H1 (cell line): Measurements from ENCODE around the gene FUT6. TPM values are rescaled to one million over a fixed set of nuclear protein-coding genes. Genes with fewer than 3 reads are reported as not detected.

Experiments
- CTCF ChIA-PET: fragments of 300-600 bp; sonication (Branson Sonifier 250); formaldehyde crosslinking; loops from one replicate; lab custom pipeline; 2021; ENCODE audit not compliant: partially characterized antibody; lab: Charles Lee
- POLR2A ChIA-PET: fragments of 300-600 bp; sonication (Branson Sonifier 250); formaldehyde crosslinking; loops from one replicate; lab custom pipeline; 2021; ENCODE audit warnings: inconsistent platforms; ENCODE audit not compliant: partially characterized antibody; lab: Charles Lee
- DNase-seq, 2 experiments: peaks; one replicate each; pipeline versions ENCODE4 v3.0.0 to v3.0.0-alpha.2; 2010 to 2022; ENCODE audit warnings: low spot score in 2 of 2, low read depth in 1 of 2, mixed read lengths in 1 of 2
- FAIRE-seq: peaks from 2 replicates; lab custom pipeline; 2011; peaks lifted over from hg19 to GRCh38; lab: Jason Lieb, UNC
- H2AFZ ChIP-seq: 2 replicates; pipeline ENCODE4 v1.8.1; 2012; ENCODE audit warnings: low read length, inconsistent platforms
- H2AK5ac ChIP-seq: 2 replicates; pipeline ENCODE4 v1.6.1; 2013; ENCODE audit warnings: low read depth, low read length
- H2BK120ac ChIP-seq: replicated peaks from 2 replicates; pipeline ENCODE3; 2013; ENCODE audit warnings: low read depth, low read length, inconsistent platforms
- H2BK12ac ChIP-seq: 2 replicates; pipeline ENCODE4 v1.6.1; 2013; ENCODE audit warnings: low read depth, low read length
- H2BK15ac ChIP-seq: 2 replicates; pipeline ENCODE4 v1.6.1; 2013; ENCODE audit warnings: low read length
- H2BK20ac ChIP-seq: 2 replicates; pipeline ENCODE4 v1.6.1; 2013; ENCODE audit warnings: low read length
- H2BK5ac ChIP-seq: 2 replicates; pipeline ENCODE4 v1.6.1; 2013; ENCODE audit warnings: low read depth, low read length
- H3K14ac ChIP-seq: 2 replicates; pipeline ENCODE4 v1.6.1; 2013; ENCODE audit warnings: inconsistent platforms; ENCODE audit not compliant: insufficient read length
- H3K18ac ChIP-seq: 2 replicates; pipeline ENCODE4 v1.6.1; 2013; ENCODE audit warnings: low read length; ENCODE audit errors: extremely low read depth
- H3K23ac ChIP-seq: 2 replicates; pipeline ENCODE4 v1.6.1; 2013; ENCODE audit warnings: inconsistent platforms; ENCODE audit not compliant: insufficient read length
- H3K23me2 ChIP-seq: 2 replicates; pipeline ENCODE4 v1.6.1; 2013; ENCODE audit warnings: low read depth, low read length
- H3K27ac ChIP-seq: 2 replicates; pipeline ENCODE4 v1.6.1; 2011; ENCODE audit warnings: low read depth, low read length, inconsistent platforms
- H3K27me3 ChIP-seq, 4 experiments: replicated peaks in 1 of 4; 1 replicate in 1 of 4; 2 replicates in 3 of 4; pipeline versions ENCODE4 v1.6.1 to v1.8.1; 2011 to 2013; ENCODE audit warnings: low read length in 3 of 4, mild to moderate bottlenecking in 3 of 4, inconsistent platforms in 2 of 4, mixed read lengths in 2 of 4, moderate library complexity in 1 of 4; ENCODE audit not compliant: control insufficient read depth in 3 of 4, insufficient read depth in 3 of 4; ENCODE audit errors: extremely low read depth in 1 of 4
- H3K36me3 ChIP-seq, 4 experiments: 2 replicates each; pipeline versions ENCODE4 v1.6.1 to v1.8.1; 2011 to 2013; ENCODE audit warnings: mild to moderate bottlenecking in 4 of 4, low read length in 3 of 4, moderate library complexity in 2 of 4, control low read depth in 1 of 4, inconsistent platforms in 1 of 4; ENCODE audit not compliant: insufficient read depth in 4 of 4, control insufficient read depth in 2 of 4
- H3K4ac ChIP-seq: replicated peaks from 2 replicates; pipeline ENCODE3; 2013; ENCODE audit warnings: low read length, low read depth, mixed read lengths, inconsistent platforms; ENCODE audit not compliant: insufficient read length
- H3K4me1 ChIP-seq, 4 experiments: replicated peaks in 1 of 4; 1 replicate in 1 of 4; 2 replicates in 3 of 4; pipeline versions ENCODE4 v1.6.1 to v1.8.1; 2011 to 2013; ENCODE audit warnings: low read length in 3 of 4, inconsistent platforms in 2 of 4, mixed read lengths in 1 of 4; ENCODE audit not compliant: insufficient read depth in 4 of 4, control insufficient read depth in 3 of 4
- H3K4me2 ChIP-seq, 2 experiments: 2 replicates each; pipeline versions ENCODE4 v1.6.1 to v1.8.1; 2011 to 2013; ENCODE audit warnings: low read depth in 2 of 2, low read length in 2 of 2, control low read depth in 1 of 2, inconsistent platforms in 1 of 2, mild to moderate bottlenecking in 1 of 2; ENCODE audit not compliant: insufficient read depth in 1 of 2
- H3K4me3 ChIP-seq, 4 experiments: fragments of 200-600, 300-600 bp in 1 of 4; sonication (generic), shearing (Covaris generic), sonication (Bioruptor Twin) in 1 of 4; 2 replicates each; pipeline versions ENCODE4 v1.5.1 to v1.8.1; 2011 to 2016; ENCODE audit warnings: low read length in 4 of 4, low read depth in 3 of 4, control low read depth in 2 of 4, inconsistent platforms in 2 of 4, mild to moderate bottlenecking in 2 of 4, mixed read lengths in 1 of 4, moderate library complexity in 1 of 4; ENCODE audit not compliant: insufficient read depth in 2 of 4; ENCODE audit errors: extremely low read depth in 1 of 4
- H3K56ac ChIP-seq: replicated peaks from 2 replicates; pipeline ENCODE3; 2013; ENCODE audit warnings: low read depth, mild to moderate bottlenecking, mixed read lengths, low read length, inconsistent platforms; ENCODE audit not compliant: insufficient read length
- H3K79me1 ChIP-seq: 2 replicates; pipeline ENCODE4 v1.6.1; 2013; ENCODE audit warnings: low read depth, low read length, control low read depth
- H3K79me2 ChIP-seq, 2 experiments: 2 replicates each; pipeline versions ENCODE4 v1.6.1 to v1.8.1; 2012 to 2013; ENCODE audit warnings: low read length in 2 of 2, mild to moderate bottlenecking in 2 of 2, inconsistent platforms in 1 of 2; ENCODE audit not compliant: insufficient read depth in 2 of 2, control insufficient read depth in 1 of 2
- H3K9ac ChIP-seq, 4 experiments: replicated peaks in 1 of 4; 1 replicate in 1 of 4; 2 replicates in 3 of 4; pipeline versions ENCODE4 v1.6.1 to v1.8.1; 2011 to 2013; ENCODE audit warnings: low read depth in 3 of 4, low read length in 3 of 4, control low read depth in 2 of 4, mild to moderate bottlenecking in 2 of 4, moderate library complexity in 2 of 4, inconsistent platforms in 1 of 4; ENCODE audit errors: extremely low read depth in 1 of 4
- H3K9me3 ChIP-seq, 2 experiments: 2 replicates each; pipeline versions ENCODE4 v1.6.1 to v1.8.1; 2012 to 2013; ENCODE audit warnings: mild to moderate bottlenecking in 2 of 2, moderate library complexity in 2 of 2, control low read depth in 1 of 2, inconsistent platforms in 1 of 2, low read depth in 1 of 2, low read length in 1 of 2, mixed read lengths in 1 of 2; ENCODE audit not compliant: insufficient read depth in 2 of 2
- H4K20me1 ChIP-seq, 2 experiments: replicated peaks in 1 of 2; 2 replicates each; pipeline versions ENCODE3 to v1.8.1; 2011 to 2013; ENCODE audit warnings: inconsistent platforms in 2 of 2, low read length in 2 of 2, mild to moderate bottlenecking in 1 of 2; ENCODE audit not compliant: insufficient read depth in 2 of 2, control insufficient read depth in 1 of 2
- H4K5ac ChIP-seq: 2 replicates; pipeline ENCODE4 v1.6.1; 2013; ENCODE audit warnings: low read length, low read depth, mixed read lengths, inconsistent platforms; ENCODE audit not compliant: insufficient read length
- H4K8ac ChIP-seq: 2 replicates; pipeline ENCODE4 v1.8.0; 2013; ENCODE audit warnings: mild to moderate bottlenecking, moderate library complexity, low read length, inconsistent platforms; ENCODE audit not compliant: insufficient read depth; ENCODE audit errors: extremely low read depth
- H4K91ac ChIP-seq: replicated peaks from 2 replicates; pipeline ENCODE3; 2013; ENCODE audit warnings: low read length, mixed read lengths, inconsistent platforms; ENCODE audit not compliant: insufficient read length
- CREB1 ChIP-seq: IDR thresholded peaks from 2 replicates; pipeline ENCODE4 v1.6.1; 2012; ENCODE audit warnings: inconsistent platforms
- EGR1 ChIP-seq: IDR thresholded peaks from 2 replicates; pipeline ENCODE4 v1.6.1; 2011; ENCODE audit warnings: low read depth, low read length, borderline replicate concordance
- EP300 ChIP-seq, 2 experiments: IDR thresholded peaks; 1 replicate in 1 of 2; 2 replicates in 1 of 2; pipeline ENCODE4 v1.6.1; 2011 to 2012; ENCODE audit warnings: low read depth in 2 of 2, low read length in 2 of 2, mild to moderate bottlenecking in 2 of 2, borderline replicate concordance in 1 of 2, inconsistent platforms in 1 of 2, moderate library complexity in 1 of 2
- NRF1 ChIP-seq: IDR thresholded peaks from 2 replicates; pipeline ENCODE4 v1.6.1; 2011; ENCODE audit warnings: mild to moderate bottlenecking, low read depth, low read length, improper control_type of control experiment
- POLR2AphosphoS5 ChIP-seq: IDR thresholded peaks from 2 replicates; pipeline ENCODE4 v1.6.1; 2011; ENCODE audit warnings: low read depth, low read length
- RBBP5 ChIP-seq: IDR thresholded peaks from 2 replicates; pipeline ENCODE4 v1.7.1; 2012; ENCODE audit warnings: low read depth, mild to moderate bottlenecking, inconsistent platforms, low read length, moderate library complexity, borderline replicate concordance
- SRF ChIP-seq: IDR thresholded peaks from 2 replicates; pipeline ENCODE4 v1.6.1; 2011; ENCODE audit warnings: mild to moderate bottlenecking, low read depth, low read length, moderate library complexity
- TCF12 ChIP-seq: IDR thresholded peaks from 2 replicates; pipeline ENCODE4 v1.6.1; 2011; ENCODE audit warnings: low read depth, mild to moderate bottlenecking, low read length
- USF2 ChIP-seq: IDR thresholded peaks from 2 replicates; pipeline ENCODE4 v1.6.1; 2011; ENCODE audit warnings: low read length, improper control_type of control experiment
- WGBS, 2 experiments: shearing (Covaris generic) in 1 of 2; methylation state at CpG; one replicate each; pipeline versions ENCODE4 v1.1.6 to v1.1.7; 2013 to 2015; ENCODE audit warnings: low lambda C conversion rate in 2 of 2, mixed read lengths in 2 of 2, inconsistent platforms in 1 of 2, low coverage in 1 of 2, missing lambda C conversion rate in 1 of 2; ENCODE audit not compliant: insufficient replicate concordance in 2 of 2, insufficient coverage in 1 of 2, insufficient read length in 1 of 2; ENCODE audit errors: extremely low coverage in 1 of 2, missing lambda C conversion rate in 1 of 2; 5-methylcytosine and 5-hydroxymethylcytosine counted together
- polyA plus RNA-seq, 7 experiments: library from polyadenylated mRNA; depleted of rRNA in 3 of 7; stranded (reverse) in 5 of 7; unstranded in 2 of 7; fragments of >200 nt in 5 of 7; fragments of 200-250 nt in 2 of 7; gene quantifications; 1 replicate in 5 of 7; 2 replicates in 1 of 7; 4 replicates in 1 of 7; pipeline versions ENCODE4 v1.2.1 to v1.2.3, GENCODE V29; 2011 to 2013; ENCODE audit warnings: missing spikeins in 2 of 7, mixed read lengths in 2 of 7
- total RNA-seq: library from RNA; stranded (reverse); fragmentation: NEBNext Ultra II Directional; extraction: Animal tissue kit (Norgen Biotek cat#: 25700); gene quantifications from 2 replicates; pipeline ENCODE4 v1.2.1, GENCODE V29; 2021

FUT6 gene
- total and polyA plus RNA-seq, 2 of the 8 experiments (the other 6 are each of a cell fraction or from before 2014, with no cell fraction given), result not detected

- no peak for TF ChIP-seq NRF1
- TF ChIP-seq USF2, result no peak
- TF ChIP-seq POLR2AphosphoS5, result no peak
- no peak for TF ChIP-seq RBBP5
- no peak for TF ChIP-seq EGR1
- no peak for TF ChIP-seq EP300 (IDR thresholded peaks at IDR 0.05; ENCODE audit: borderline replicate concordance in 1 of 2, low read depth in 2 of 2, low read length in 2 of 2)
- TF ChIP-seq SRF, result no peak
- TF ChIP-seq TCF12, result no peak
- no peak for TF ChIP-seq CREB1
Observed at GRCh38 chr19:5785423-5785822, 54.1 kb downstream of the FUT6 start.

More at GRCh38 chr19:5785423-5785822, 54.1 kb downstream of the FUT6 start:
- FAIRE-seq, result no peak
- Histone ChIP-seq H2AK5ac (no peak overlapping the region), H3K14ac (no peak overlapping the region), H3K79me1 (peaks cover 4% of the 10 kb centered on the region; the same call in 1 of the 2 replicates), H3K9me3 (no peaks in the 10 kb centered on the region), H3K79me2 (no peaks in the 10 kb centered on the region), H2BK120ac (no peak overlapping the region), H3K4me2 (no peak overlapping the region), H3K56ac (no peak overlapping the region), H3K23me2 (peaks cover 3% of the 10 kb centered on the region; the same call in 1 of the 2 replicates), H2BK5ac (no peak overlapping the region), H3K27ac (no peak overlapping the region), H3K4me1 (no peaks in the 10 kb centered on the region; a peak in 1 of 7 replicates), H3K36me3 (peaks cover 20 to 42% (median 34%) of the 10 kb centered on the region in 4 experiments), H3K18ac (no peak overlapping the region), H3K23ac (no peak overlapping the region), H4K91ac (no peak overlapping the region), H4K20me1 (peaks cover 0 to 10% of the 10 kb centered on the region in 2 experiments), H3K4me3 (no peak overlapping the region), H2BK12ac (no peak overlapping the region), H2AFZ (no peak overlapping the region), H4K5ac (no peak overlapping the region), H2BK15ac (no peak overlapping the region), H3K27me3 (no peaks in the 10 kb centered on the region), H4K8ac (no peak overlapping the region), H3K4ac (no peak overlapping the region), H2BK20ac (no peak overlapping the region), H3K9ac (no peak overlapping the region)
- no peak for DNase-seq
- ChIA-PET POLR2A (interaction anchor here (0.6 to 2.3 kb wide), 6 partner anchors 11 to 89 kb away, joined by 3 to 8 read pairs (median 3); no protein-coding TSS in a partner anchor), CTCF (no interaction called here)
- 92% methylated on average over 23 of the region's 37 CpGs; no CpG with 5 or more reads in 1 of the 2 experiments for WGBS, 2 experiments
